ENCODE results near the gene ZNF738.
"Not testable (repeated sequence)": the region's sequence is repeated elsewhere in the genome, so short reads cannot be mapped to it uniquely, and the experiment has no call there.

The ZNF738 gene

DNA sequence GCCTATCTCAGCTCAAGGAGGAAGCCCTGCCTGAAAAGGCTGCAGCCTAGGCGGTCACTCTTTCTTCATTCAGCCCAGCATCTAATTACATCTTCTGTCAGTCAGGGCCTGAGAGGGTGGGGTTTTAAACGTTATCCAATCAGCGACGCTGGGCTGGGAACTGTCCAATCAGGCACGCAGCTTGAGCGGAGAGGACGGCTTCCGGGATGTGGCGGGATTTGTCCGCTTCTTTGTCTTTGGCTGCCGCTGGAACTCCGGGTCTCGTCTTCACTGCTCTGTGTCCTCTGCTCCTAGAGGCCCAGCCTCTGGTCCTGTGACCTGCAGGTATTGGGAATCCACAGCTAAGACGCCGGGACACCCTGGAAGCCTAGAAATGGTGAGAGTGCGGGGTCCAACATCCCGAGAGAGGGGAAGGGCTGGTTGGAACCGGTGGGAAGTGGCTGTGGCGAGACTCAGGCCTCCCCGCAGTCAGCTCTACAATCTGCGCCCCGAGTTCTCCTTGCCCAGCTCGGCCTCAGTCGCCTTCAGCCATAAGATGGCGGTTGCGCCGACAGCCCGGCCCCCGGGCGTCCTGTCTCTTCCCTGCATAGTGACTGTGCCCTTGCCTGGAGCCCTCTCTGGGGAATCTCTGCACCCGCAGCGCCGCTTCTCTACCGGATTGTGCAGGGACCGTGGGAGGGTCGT is at the start of gene ZNF738:
TSS of gene ZNF738 (plus strand) at position 233 of the 684 bp plus-strand sequence. CDS start at position 374, 141 bp downstream.
- H3K27me3 Mint-ChIP-seq = no peaks in the 10 kb centered on the region
- H3K27ac Mint-ChIP-seq = peak within 1 kb of the TSS; percentile 94
- H3K4me1 Mint-ChIP-seq (ENCODE audit: low read depth) = peaks cover 6% of the 10 kb centered on the region
- intact Hi-C loops (cut with micrococcal nuclease) = loop anchor here (1.0 kb wide), 1 partner anchor 30 kb away; the partner anchor contains the start of gene ZNF708
- H3K4me3 Mint-ChIP-seq = peak within 1 kb of the TSS; percentile 100
- peaks cover 49% of the 10 kb centered on the region for H3K36me3 Mint-ChIP-seq (ENCODE audit: low read depth)
- peaks cover 43% of the 10 kb centered on the region for H3K9me3 Mint-ChIP-seq

DNA sequence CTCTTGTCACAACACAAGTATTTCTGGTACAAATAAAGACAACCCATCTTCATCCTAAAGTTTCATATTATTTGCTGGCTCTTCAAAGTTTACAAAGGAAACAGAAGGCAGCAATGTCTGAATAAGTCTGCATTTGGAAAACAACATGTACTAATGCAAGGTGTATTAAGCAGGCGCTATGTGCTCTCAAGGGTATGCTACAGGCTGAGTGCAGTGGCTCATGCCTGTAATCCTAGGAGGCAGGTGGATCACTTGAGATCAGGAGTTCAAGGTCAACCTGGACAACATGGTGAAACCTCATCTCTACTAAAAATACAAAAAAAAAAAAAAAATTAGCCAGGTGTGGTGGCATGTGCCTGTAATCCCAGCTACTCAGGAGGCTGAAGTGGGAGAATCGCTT is 46.0 kb upstream of the ZNF738 start:
- H3K27ac Mint-ChIP-seq; intact Hi-C loops (cut with micrococcal nuclease); H3K27me3 Mint-ChIP-seq; H3K4me3 Mint-ChIP-seq: not testable (repeated sequence)
- peaks cover 16% of the 10 kb centered on the region for H3K9me3 Mint-ChIP-seq
- H3K36me3 Mint-ChIP-seq (ENCODE audit: low read depth) = peaks cover 85% of the 10 kb centered on the region
- H3K4me1 Mint-ChIP-seq (ENCODE audit: low read depth) = peaks cover 26% of the 10 kb centered on the region

DNA sequence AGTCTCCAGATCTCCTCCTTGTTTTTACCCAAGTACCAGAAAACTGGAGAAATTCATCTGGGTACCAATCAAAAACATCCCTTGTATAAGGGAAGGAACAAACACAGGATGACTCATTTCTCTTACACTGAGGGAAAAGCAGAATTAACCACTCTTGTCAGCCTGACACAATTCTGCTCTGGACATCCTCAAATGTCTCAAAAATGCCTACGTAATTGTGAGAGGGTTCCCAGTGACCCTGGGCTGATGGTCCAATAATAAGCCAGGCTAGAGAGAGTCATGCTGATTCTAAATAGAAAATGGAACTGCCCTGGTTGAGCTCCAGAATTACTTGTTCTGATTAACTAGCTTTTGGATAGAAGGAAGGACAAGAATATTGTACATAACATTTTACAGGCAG is 44.1 kb upstream of the ZNF738 start:
- peaks cover 21% of the 10 kb centered on the region for H3K9me3 Mint-ChIP-seq
- peak overlapping the region; percentile 44 for H3K27ac Mint-ChIP-seq
- H3K36me3 Mint-ChIP-seq (ENCODE audit: low read depth) = peaks cover 83% of the 10 kb centered on the region
- intact Hi-C loops (cut with micrococcal nuclease) = no loop called here
- H3K4me1 Mint-ChIP-seq (ENCODE audit: low read depth) = peaks cover 15% of the 10 kb centered on the region
- H3K4me3 Mint-ChIP-seq = no peak overlapping the region
- no peaks in the 10 kb centered on the region for H3K27me3 Mint-ChIP-seq

DNA sequence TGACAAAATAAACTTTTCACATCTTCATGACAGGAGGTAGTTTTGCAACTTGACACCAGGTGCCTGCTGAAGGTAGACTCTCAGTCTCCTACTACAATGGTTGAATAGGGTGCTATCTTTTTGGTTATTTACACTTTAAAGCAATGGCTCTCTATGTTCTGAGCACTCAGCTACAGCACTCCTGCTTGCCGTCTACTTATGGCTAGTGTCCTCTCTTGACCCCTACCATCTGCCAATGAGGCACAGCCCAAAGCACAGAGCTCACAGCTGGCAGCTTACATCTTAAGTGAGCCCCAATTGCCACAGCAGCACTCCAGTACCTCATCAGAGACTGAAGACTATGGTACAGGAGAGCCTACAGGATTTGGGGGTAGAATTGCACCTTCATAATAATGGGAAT is 41.0 kb upstream of the ZNF738 start:
- peaks cover 83% of the 10 kb centered on the region for H3K36me3 Mint-ChIP-seq (ENCODE audit: low read depth)
- H3K4me3 Mint-ChIP-seq = no peak overlapping the region
- H3K27ac Mint-ChIP-seq = no peak overlapping the region
- H3K27me3 Mint-ChIP-seq = no peaks in the 10 kb centered on the region
- H3K9me3 Mint-ChIP-seq = peaks cover 46% of the 10 kb centered on the region
- H3K4me1 Mint-ChIP-seq (ENCODE audit: low read depth) = peaks cover 29% of the 10 kb centered on the region
- intact Hi-C loops (cut with micrococcal nuclease) = no loop called here

DNA sequence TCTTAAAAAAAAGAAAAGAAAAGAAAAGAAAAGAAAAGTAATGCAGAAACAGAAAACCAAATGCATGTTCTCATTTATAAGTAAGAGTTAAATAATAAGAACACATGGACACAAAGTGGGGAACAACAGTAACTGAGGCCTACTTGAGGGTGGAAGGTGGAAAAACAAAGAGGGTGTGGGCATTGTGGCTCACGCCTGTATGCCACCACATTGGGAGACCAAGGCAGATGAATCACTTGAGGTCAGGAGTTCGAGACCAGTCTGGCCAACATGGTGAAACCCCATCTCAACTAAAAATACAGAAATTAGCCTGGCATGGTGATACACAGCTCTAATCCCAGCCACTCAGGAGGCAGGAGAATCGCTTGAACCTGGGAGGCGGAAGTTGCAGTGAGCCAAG is 37.7 kb upstream of the ZNF738 start:
- Mint-ChIP-seq H3K4me1 (ENCODE audit: low read depth) (peaks cover 27% of the 10 kb centered on the region), H3K36me3 (ENCODE audit: low read depth) (peaks cover 95% of the 10 kb centered on the region), H3K9me3 (peaks cover 65% of the 10 kb centered on the region), H3K27me3 (no peaks in the 10 kb centered on the region), H3K27ac (no peak overlapping the region), H3K4me3 (no peak overlapping the region)
- intact Hi-C loops (cut with micrococcal nuclease) = loop anchor here (10.0 kb wide), 1 partner anchor 296 kb away; the partner anchor contains the start of gene ZNF430

DNA sequence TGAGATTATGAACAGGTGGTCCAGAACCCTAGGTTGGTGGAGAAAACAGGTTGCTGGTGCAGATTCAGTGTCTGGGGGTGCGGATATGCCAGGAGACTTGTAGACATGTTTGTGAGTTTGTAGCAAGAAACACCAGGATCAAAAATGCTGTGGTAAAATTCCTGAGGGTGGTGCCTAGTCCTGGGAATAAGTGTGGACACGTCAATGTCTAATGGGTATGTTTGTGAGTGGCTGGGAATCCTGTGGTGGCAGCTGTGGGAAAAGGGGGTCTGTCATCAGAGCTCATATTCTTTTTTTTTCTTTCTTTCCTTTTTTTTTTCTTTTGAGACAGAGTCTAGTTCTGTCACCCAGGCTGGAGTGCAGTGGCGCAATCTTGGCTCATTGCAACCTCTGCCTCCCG is 36.8 kb upstream of the ZNF738 start:
- intact Hi-C loops (cut with micrococcal nuclease) = loop anchor here (10.0 kb wide), 1 partner anchor 297 kb away; the partner anchor contains the start of gene ZNF430
- Mint-ChIP-seq H3K4me1 (ENCODE audit: low read depth) (peaks cover 32% of the 10 kb centered on the region), H3K27me3 (no peaks in the 10 kb centered on the region), H3K36me3 (ENCODE audit: low read depth) (peaks cover 95% of the 10 kb centered on the region), H3K4me3 (no peak overlapping the region), H3K9me3 (peaks cover 63% of the 10 kb centered on the region), H3K27ac (no peak overlapping the region)

DNA sequence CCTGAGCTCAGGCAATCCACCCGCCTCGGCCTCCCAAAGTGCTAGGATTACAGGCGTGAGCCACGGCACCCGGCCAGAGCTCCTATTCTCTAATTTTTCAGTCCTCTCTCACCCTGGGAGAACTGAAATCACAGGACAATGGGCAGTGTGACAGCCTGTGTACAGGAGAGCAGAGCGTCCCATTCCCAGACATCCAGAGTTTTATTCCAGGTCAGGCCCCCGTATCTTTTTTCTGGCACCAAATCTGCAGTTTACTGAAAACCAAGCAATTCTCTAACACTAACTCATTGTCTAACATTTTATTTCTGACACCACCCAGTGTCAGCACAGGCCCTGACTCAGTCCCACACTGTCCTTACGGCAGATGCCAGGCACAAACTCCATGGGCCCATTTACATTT is 36.3 kb upstream of the ZNF738 start:
- Mint-ChIP-seq H3K27me3 (no peaks in the 10 kb centered on the region), H3K27ac (no peak overlapping the region), H3K4me3 (no peak overlapping the region), H3K9me3 (peaks cover 58% of the 10 kb centered on the region), H3K36me3 (ENCODE audit: low read depth) (peaks cover 95% of the 10 kb centered on the region), H3K4me1 (ENCODE audit: low read depth) (peaks cover 32% of the 10 kb centered on the region)
- intact Hi-C loops (cut with micrococcal nuclease) = loop anchor here (10.0 kb wide), 1 partner anchor 298 kb away; the partner anchor contains the start of gene ZNF430

DNA sequence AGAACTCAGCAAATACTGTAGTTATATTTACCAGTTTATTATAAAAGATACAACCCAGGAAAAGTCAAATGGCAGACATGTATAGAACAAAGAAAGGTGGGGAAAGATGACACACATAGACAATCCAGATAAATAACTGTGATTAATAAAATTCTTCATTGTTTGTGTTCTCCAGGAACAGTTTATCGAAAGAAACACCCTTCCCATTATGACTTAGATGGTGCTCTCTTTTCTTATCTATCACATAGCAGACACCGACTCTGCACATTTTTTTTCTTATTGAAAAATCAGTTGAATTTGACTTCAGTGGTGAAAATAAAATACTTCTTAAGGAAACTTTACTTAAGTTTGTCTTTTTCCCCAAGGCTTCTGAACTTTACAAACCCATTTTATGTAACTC is 35.8 kb upstream of the ZNF738 start:
- Mint-ChIP-seq H3K27ac (no peak overlapping the region), H3K9me3 (peaks cover 55% of the 10 kb centered on the region), H3K27me3 (no peaks in the 10 kb centered on the region), H3K4me3 (no peak overlapping the region), H3K36me3 (ENCODE audit: low read depth) (peaks cover 95% of the 10 kb centered on the region), H3K4me1 (ENCODE audit: low read depth) (peaks cover 37% of the 10 kb centered on the region)
- intact Hi-C loops (cut with micrococcal nuclease) = loop anchor here (10.0 kb wide), 1 partner anchor 298 kb away; the partner anchor contains the start of gene ZNF430

DNA sequence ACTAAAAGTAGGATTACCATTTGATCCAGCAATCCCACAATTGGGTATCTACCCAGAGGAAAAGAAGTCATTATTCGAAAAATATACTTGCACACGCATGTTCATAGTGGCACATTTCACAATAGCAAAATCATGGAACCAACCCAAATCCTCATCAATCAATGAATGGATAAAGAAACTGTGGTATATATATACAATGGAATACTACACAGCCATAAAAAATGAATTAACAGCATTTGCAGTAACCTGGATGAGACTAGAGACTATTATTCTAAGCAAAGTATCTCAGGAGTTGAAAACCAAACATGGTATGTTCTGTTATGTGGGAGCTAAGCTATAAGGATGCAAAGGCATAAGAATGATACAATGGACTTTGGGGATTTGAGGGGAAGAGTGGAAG is 32.6 kb upstream of the ZNF738 start:
- Mint-ChIP-seq H3K9me3 (peaks cover 44% of the 10 kb centered on the region), H3K4me1 (ENCODE audit: low read depth) (peaks cover 40% of the 10 kb centered on the region), H3K4me3 (no peak overlapping the region), H3K27me3 (no peaks in the 10 kb centered on the region), H3K36me3 (ENCODE audit: low read depth) (peaks cover 78% of the 10 kb centered on the region), H3K27ac (no peak overlapping the region)
- intact Hi-C loops (cut with micrococcal nuclease) = loop anchor here (10.0 kb wide), 1 partner anchor 301 kb away; the partner anchor contains the start of gene ZNF430

DNA sequence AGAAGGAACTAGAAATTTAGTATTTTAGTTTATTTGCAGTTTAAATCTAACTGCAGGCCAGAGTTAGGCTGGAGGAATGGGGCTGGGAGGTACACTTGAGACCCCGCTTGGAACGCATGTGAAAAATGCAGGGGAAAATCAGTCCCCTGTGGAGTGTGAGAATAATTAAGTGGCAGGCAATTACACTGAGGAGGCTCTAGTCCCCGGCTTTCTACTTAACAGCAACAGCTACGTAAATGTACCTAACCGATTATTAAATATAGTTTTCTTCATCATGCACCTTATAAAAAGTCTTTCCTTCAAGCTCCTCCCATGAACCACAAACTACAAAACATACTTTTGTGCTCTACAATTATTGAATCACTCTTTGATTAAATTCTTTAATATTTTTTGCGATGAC is 30.4 kb upstream of the ZNF738 start:
- intact Hi-C loops (cut with micrococcal nuclease) = loop anchor here (10.0 kb wide), 1 partner anchor 304 kb away; the partner anchor contains the start of gene ZNF430
- H3K9me3 Mint-ChIP-seq = peaks cover 21% of the 10 kb centered on the region
- H3K4me3 Mint-ChIP-seq = peak overlapping the region; percentile 100
- no peaks in the 10 kb centered on the region for H3K27me3 Mint-ChIP-seq
- H3K27ac Mint-ChIP-seq = peak overlapping the region; percentile 100
- H3K36me3 Mint-ChIP-seq (ENCODE audit: low read depth) = peaks cover 56% of the 10 kb centered on the region
- H3K4me1 Mint-ChIP-seq (ENCODE audit: low read depth) = peaks cover 25% of the 10 kb centered on the region

DNA sequence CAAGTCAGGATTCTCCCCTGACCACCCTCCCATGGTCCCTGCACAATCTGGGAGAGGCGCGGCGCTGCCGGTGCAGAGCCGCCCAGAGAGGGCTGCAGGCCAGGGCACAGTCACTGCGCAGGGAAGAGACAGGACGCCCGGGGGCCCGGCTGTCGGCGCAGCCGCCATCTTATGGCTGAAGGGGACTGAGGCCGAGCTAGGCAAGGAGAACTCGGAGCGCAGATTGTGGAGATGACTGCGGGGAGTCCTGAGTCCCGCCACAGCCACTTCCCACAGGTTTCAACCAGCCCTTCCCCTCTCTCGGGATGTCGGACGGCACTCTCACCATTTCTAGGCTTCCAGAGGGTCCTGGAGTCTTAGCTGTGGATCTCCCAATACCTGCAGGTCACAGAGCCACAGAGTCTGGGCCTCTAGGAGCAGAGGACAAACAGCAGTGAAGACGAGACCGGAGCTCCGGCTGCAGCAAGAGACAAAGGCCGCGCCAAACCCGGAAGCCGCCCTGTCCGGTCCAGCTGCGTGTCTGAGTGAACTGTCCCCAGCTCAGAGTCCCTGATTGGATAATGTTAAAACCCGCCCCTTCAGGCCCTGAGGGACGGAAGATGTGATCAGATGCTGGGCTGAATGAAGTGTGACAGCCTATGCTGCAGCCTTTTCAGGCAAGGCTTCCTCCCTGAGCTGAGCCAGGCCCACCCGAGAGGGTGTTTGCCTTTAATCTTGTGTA is 29.8 kb upstream of the ZNF738 start, which contains the start of gene ZNF708:
TSS of gene ZNF708 (minus strand) at position 526 of the 721 bp plus-strand sequence. CDS start at position 328, 198 bp downstream.
- peaks cover 49% of the 10 kb centered on the region for H3K36me3 Mint-ChIP-seq (ENCODE audit: low read depth)
- H3K9me3 Mint-ChIP-seq = peaks cover 18% of the 10 kb centered on the region
- peak within 1 kb of the TSS; percentile 100 for H3K27ac Mint-ChIP-seq
- intact Hi-C loops (cut with micrococcal nuclease) = loop anchor here (1.0 to 10.0 kb wide), 2 partner anchors 29 to 304 kb away; partner anchors contain the start of genes ZNF430 and ZNF738
- peaks cover 22% of the 10 kb centered on the region for H3K4me1 Mint-ChIP-seq (ENCODE audit: low read depth)
- no peaks in the 10 kb centered on the region for H3K27me3 Mint-ChIP-seq
- H3K4me3 Mint-ChIP-seq = peak within 1 kb of the TSS; percentile 100

DNA sequence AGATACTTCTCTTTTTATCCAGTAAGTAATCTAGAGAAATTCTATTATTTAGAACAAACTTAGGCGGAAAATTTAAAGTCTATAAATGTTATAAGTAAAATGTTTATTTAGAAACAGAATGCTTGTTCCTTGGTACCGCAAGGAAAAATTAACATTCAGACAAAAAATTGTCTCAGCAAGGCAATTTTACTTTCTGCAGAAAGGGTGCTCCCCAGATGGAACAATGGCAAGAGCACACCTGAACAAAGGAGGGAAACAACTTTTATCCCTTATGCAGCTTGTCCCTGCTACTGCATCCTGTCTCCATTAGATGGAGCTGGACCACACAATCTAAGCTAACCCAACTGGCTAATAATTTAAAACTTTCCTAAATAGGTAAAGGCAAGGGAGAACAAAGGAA is 23.1 kb upstream of the ZNF738 start:
- intact Hi-C loops (cut with micrococcal nuclease) = no loop called here
- Mint-ChIP-seq H3K4me1 (ENCODE audit: low read depth) (no peaks in the 10 kb centered on the region), H3K27ac (no peak overlapping the region), H3K4me3 (no peak overlapping the region), H3K9me3 (peaks cover 59% of the 10 kb centered on the region), H3K27me3 (no peaks in the 10 kb centered on the region), H3K36me3 (ENCODE audit: low read depth) (no peaks in the 10 kb centered on the region)

DNA sequence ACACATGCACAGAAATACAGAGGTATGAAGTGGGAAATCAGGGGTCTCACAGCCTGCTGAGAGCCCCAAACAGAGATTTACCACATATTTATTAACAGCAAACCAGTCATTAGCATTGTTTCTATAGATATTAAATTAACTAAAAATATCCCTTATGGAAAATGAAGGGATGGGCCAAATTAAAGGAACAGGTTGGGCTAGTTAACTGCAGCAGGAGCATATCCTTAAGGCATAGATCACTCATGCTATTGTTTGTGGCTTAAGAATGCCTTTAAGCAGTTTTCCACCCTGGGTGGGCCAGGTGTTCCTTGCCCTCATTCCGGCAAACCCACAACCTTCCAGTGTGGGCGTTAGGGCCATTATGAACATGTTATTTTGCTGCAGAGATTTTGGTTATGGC is 14.0 kb upstream of the ZNF738 start:
- H3K4me3 Mint-ChIP-seq; intact Hi-C loops (cut with micrococcal nuclease); H3K36me3 Mint-ChIP-seq (ENCODE audit: low read depth); H3K4me1 Mint-ChIP-seq (ENCODE audit: low read depth); H3K27ac Mint-ChIP-seq; H3K27me3 Mint-ChIP-seq: not testable (repeated sequence)
- peaks cover 64% of the 10 kb centered on the region for H3K9me3 Mint-ChIP-seq

DNA sequence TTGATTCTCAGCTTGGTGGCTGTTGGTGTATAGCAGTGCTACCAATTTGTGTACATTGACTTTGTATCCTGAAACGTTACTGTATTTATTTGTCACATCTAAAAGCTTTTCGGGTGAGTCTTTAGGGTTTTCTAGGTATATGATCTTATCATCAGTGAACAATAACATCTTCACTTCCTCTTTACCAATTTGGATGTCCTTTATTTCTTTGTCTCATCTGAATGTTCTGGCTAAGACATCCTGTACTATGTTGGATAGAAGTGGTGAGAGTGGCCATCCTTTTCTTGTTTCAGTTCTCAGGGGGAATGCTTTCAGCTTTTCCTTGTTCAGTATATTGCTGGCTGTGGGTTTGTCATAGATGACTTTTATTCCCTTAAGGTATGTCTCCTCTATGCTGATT is 6.0 kb upstream of the ZNF738 start:
- H3K9me3 Mint-ChIP-seq = peaks cover 57% of the 10 kb centered on the region
- no peak overlapping the region for H3K27ac Mint-ChIP-seq
- no peak overlapping the region for H3K4me3 Mint-ChIP-seq
- intact Hi-C loops (cut with micrococcal nuclease) = no loop called here
- no peaks in the 10 kb centered on the region for H3K4me1 Mint-ChIP-seq (ENCODE audit: low read depth)
- H3K36me3 Mint-ChIP-seq (ENCODE audit: low read depth) = no peaks in the 10 kb centered on the region
- no peaks in the 10 kb centered on the region for H3K27me3 Mint-ChIP-seq

Data from dendritic cell treated with granulocyte-macrophage colony-stimulating factor and Interleukin-4, amounts not matched to agents 40 ng/mL and 50 ng/mL, for 4 days (primary cell).